Fibroblast of mammary gland (primary cell): Measurements from ENCODE around the gene MAP3K7.
A peak's percentile ranks its signal among the peaks of the same experiment; 100 is the strongest.

Source experiments
- DNase-seq: peaks from one replicate; pipeline ENCODE4 v3.0.0-alpha.2; 2010; ENCODE audit warnings: low read depth
- H3K4me3 ChIP-seq: 2 replicates; pipeline ENCODE4 v1.5.1; 2011; ENCODE audit warnings: low read depth, mild to moderate bottlenecking, low read length, moderate library complexity; ENCODE audit not compliant: control insufficient read depth
- CTCF ChIP-seq: conservative IDR thresholded peaks from 2 replicates; pipeline ENCODE4 v1.5.1; 2011; ENCODE audit warnings: low read depth, low read length, inconsistent platforms; ENCODE audit not compliant: control insufficient read depth, insufficient read depth

MAP3K7 gene

GRCh38 chr6:90483116-90483839, 103.6 kb downstream of the MAP3K7 start:
- TF ChIP-seq CTCF, result no peak
- peak; percentile 82 for DNase-seq
- no peak overlapping the region for H3K4me3 ChIP-seq

- H3K4me3 ChIP-seq, result no peak overlapping the region
- DNase-seq, result no peak
- no peak for TF ChIP-seq CTCF
Measured at GRCh38 chr6:90480666-90481065, 106.2 kb downstream of the MAP3K7 start.

- no peak for DNase-seq
- TF ChIP-seq CTCF, result no peak
- H3K4me3 ChIP-seq, result no peak overlapping the region
Measured at GRCh38 chr6:90479603-90479926, 107.3 kb downstream of the MAP3K7 start.

- H3K4me3 ChIP-seq, result no peak overlapping the region
- TF ChIP-seq CTCF, result peak; percentile 95
- peak; percentile 96 for DNase-seq
Measured at GRCh38 chr6:90478789-90479602, 107.9 kb downstream of the MAP3K7 start.

GRCh38 chr6:90478278-90478677, 108.6 kb downstream of the MAP3K7 start:
- TF ChIP-seq CTCF, result no peak
- H3K4me3 ChIP-seq, result no peak overlapping the region
- DNase-seq, result no peak

GRCh38 chr6:90477366-90477765, 109.5 kb downstream of the MAP3K7 start:
- no peak for TF ChIP-seq CTCF
- H3K4me3 ChIP-seq, result no peak overlapping the region

More at GRCh38 chr6:90477366-90477765, 109.5 kb downstream of the MAP3K7 start:
- DNase-seq, result no peak
